Measurements from ENCODE around the gene SLC13A4.

GRCh38 chr7:135747366-135747765, 19.4 kb upstream of the SLC13A4 start:
- no peak for TF ChIP-seq CTCF (conservative IDR thresholded peaks at IDR 0.05 in 1 of 2, IDR thresholded peaks at IDR 0.05 in 1 of 2; ENCODE audit: extremely low read depth in 1 of 2, insufficient read depth in 1 of 2, low read depth in 1 of 2, low read length in 2 of 2)
- no peak for TF ChIP-seq EZH2 (IDR thresholded peaks at IDR 0.05; ENCODE audit: borderline replicate concordance, low read length)
